ENCODE results near the gene ACYP2.

Gene ACYP2

DNA sequence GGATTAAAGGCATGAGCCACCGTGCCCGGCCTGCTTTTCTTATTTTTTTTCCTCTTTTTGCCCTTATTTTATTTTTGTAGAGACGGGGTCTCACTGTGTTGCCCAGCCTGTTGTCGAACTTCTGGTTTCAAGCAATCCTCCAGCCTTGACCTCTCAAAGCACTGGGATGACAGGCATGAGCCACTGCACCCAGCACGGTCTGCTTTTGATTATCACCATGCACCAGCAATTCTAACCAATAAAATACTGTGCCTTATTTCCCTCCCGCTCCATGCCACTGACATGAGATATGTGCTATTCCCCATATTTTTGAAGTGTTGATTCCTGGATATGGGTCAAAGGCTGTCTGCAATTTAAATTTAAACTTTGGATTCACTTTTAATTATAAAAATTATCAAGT is 42.9 kb downstream of the ACYP2 start:
- DNase-seq (ENCODE audit: low read depth in 2 of 2): no peak

GRCh38 chr2:54161660-54162424 is 46.4 kb downstream of the ACYP2 start:
- no peak for DNase-seq (ENCODE audit: low read depth in 2 of 2)

GRCh38 chr2:54164106-54164505 is 48.7 kb downstream of the ACYP2 start:
- DNase-seq (ENCODE audit: low read depth in 2 of 2): no peak

DNA sequence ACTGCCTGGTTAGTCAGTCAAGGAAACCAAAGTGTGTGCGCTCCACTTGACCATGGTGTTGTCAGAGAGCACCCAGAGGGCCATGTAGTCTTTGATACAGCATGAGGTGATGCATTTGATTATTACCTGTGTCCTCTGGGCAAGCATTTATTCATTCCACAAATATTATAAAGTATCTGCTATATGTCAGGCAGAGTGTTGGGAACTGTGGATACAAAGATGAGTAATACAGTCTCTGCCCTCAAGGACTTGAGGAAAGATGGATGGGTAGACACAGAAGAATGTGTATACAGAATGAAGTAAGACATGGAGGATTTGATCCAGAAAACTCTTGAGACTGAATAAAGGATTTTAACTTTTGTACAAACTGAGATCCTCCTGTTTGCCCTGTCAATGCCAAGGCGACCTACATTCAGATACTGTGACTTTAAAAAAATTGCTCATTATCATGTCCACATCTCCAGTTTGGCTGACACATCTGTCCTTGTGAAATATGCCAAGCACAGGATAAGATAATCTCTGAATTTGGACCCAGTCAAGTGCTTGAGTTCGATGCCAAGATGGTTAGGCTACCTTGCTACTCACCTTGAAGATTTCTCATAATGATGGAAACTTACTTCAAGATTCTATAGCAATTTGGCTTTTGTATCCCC is 50.8 kb downstream of the ACYP2 start:
- no peak for DNase-seq (ENCODE audit: low read depth in 2 of 2)

DNA sequence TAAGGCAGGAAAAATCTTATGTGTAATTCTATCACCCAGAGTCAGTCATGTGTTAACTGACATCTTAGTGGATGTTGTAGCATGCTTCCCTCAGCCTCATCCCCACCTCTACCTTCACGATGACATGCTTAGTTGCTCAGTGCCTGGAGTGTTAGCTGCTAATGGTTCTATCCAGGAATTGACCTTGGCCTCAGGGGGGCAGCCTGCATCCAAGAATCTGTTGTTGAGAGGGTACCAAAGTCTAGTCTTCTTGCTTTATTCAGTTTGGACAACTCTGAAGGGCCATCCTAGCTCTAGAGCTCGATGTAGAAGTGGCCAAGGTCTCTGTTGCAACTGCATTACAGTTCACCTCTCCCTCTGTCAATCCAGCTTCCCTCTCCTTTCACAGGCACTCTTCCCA is 61.2 kb downstream of the ACYP2 start:
- no peak for DNase-seq (ENCODE audit: low read depth in 2 of 2)

DNA sequence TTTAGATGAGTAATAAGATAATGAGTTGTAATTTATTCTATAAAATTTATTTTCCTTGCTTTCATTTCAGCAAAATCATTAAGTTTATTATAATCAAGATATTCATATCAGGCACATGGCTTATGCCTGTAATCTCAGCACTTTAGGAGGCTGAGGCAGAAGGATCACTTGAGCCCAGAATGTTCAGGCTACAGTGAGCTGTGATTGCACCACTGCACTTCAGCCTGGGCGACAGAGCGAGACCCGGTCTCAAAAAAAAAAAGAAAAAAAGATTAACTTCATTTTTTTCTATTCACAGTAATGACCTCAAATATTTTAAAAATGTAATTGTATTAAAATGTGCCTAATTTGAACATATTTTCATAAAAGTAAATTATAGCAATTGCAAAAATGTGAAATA is 67.9 kb downstream of the ACYP2 start:
- no peak for DNase-seq (ENCODE audit: low read depth in 2 of 2)

DNA sequence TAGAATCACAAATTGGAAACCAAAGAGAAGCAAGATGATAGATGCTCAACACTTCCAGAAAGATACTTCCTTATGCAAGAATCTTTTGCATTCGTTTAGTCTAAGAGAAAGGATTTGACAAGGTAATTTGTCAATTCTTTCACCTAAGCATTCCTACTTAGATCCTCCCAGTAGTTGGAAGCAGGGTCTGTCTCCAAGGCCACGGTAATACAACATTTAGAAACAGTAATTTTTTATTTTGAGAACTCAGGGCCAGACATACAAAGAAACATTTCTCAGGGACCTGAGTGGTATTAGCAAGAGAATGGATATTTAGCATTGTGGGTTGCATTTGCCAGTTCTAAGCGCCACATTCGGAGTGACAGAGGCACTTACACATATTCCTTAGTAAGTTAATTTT is 68.6 kb downstream of the ACYP2 start:
- DNase-seq (ENCODE audit: low read depth in 2 of 2): no peak

DNA sequence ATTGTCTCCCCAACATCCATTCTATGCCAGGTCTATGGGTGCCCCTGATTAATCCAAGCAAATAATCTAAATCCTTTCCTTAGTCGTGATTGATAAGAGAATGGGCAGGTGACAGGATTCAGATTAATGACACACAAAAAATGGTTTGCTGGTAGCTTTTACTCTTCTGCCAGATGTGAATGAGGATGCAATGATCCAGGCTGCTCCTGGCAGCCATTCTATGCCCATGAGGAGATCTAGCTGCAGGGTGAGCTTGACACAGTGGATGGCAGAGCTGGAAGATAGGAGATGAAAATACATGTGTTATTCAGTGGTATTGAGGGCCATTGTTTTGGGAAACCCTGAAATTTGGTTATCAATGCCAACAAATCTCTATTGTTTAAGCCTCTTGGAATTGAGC is 69.7 kb downstream of the ACYP2 start:
- no peak for DNase-seq (ENCODE audit: low read depth in 2 of 2)

DNA sequence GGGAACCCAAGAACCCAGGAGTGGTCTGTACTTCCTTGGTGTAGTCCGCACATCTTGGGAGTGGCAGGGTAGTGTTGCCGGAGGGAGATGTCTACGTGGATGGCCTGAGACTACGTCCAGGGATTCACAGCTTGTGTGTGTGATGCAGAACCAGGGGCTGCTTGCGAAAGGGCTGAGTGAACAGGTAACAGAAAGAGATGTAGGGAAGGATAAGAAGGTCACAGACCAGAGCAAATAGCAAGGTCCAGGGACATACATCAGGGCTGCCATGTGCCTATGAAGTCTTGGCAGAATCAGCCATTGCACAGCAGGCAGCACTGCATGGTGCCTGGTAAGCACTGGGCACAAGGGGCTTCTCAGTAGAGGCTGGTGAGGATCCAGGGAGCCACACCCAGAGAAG is 71.9 kb downstream of the ACYP2 start:
- no peak for DNase-seq (ENCODE audit: low read depth in 2 of 2)

DNA sequence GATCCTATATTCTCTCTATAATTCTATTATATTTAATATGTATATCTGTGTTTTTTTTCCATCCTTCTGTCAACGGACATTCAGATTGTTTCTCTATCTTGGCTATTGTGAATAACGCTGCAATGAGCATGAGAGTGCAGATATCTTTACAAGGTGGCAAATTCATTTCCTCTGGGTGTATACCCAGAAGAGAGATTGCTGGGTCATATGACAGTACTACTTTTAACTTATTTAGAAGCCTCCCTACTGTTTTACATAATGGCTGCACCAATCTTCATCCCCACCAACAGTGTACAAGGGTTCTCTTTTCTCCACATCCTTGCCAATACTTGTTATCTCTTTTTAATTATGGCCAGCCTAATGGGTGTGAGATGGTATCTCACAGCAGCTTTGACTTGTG is 74.1 kb downstream of the ACYP2 start:
- DNase-seq (ENCODE audit: low read depth in 2 of 2): no peak

GRCh38 chr2:54191361-54192135 is 76.1 kb downstream of the ACYP2 start:
- DNase-seq (ENCODE audit: low read depth in 2 of 2): no peak

DNA sequence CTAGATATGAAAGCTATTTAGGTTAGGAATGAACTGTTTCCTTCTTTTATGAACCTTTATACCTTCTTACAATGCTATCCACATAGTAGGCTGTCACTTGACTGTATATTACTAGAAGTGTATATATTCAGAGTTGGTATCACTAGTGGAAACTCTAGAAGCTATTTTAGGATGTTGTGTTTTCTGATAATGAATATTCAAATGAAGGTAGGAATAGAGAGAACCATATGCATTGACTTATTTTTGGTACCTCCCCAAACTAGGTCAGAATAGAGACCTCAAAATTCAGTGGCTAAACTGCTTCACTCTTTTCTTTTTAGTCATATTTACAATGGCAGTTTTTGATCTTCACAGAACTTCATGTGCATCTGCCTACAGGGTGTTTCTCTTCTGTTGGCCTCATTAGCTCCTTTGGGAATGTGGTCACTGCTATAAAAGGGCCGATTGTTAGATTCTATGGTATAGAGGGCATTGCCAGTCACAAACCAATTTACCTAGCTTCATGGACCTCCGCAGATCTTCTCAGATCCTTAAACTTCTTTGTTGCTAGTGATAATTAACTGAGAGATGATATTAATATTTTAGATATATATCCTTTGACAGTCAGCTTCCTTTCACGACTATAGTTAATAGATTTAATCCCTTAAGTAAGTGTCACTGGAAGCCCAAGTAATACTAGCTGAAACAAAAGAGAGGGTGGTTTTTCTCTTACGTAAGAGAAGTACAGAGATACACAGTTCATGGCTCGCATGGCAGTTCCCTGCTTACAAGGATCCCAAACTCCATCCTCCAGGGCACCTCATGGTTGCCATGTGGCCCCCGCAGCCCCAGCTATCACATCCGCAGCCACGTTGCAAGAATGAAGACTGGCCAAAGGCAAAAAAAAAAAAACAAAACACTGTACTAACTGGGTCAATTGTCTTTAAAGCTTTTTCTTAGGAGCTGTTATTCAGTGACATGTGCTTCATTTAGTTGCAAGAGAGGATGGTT is 79.6 kb downstream of the ACYP2 start:
- DNase-seq (ENCODE audit: low read depth in 2 of 2): no peak

GRCh38 chr2:54196646-54197045 is 81.2 kb downstream of the ACYP2 start:
- no peak for DNase-seq (ENCODE audit: low read depth in 2 of 2)

GRCh38 chr2:54204476-54204875 is 89.1 kb downstream of the ACYP2 start:
- DNase-seq (ENCODE audit: low read depth in 2 of 2): no peak

- DNase-seq (ENCODE audit: low read depth in 2 of 2): no peak
These were observed 91.2 kb downstream of the ACYP2 start for GRCh38 chr2:54206596-54206995.

- no peak for DNase-seq (ENCODE audit: low read depth in 2 of 2)
These were observed 92.3 kb downstream of the ACYP2 start for GRCh38 chr2:54207666-54208195.

- no peak for DNase-seq (ENCODE audit: low read depth in 2 of 2)
These were observed 93.2 kb downstream of the ACYP2 start for GRCh38 chr2:54208364-54209240.

DNA sequence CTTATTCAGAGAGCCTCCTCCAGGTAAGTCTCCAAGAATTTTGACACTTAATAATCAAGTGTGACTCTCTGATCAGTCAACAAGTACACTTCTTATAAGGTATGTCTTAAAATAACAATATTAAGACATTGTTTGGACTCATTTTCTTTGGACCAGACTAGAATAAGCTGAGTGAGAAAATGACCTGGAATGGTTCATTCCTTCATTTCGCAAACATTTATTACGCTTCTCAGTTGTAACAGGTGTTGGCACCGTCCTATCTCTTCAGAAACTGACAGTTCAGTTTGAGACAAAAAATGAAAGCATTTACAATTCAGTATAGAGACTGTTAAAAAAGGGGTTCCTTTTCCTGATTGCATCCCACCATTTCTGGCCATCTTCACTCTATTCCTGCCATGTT is 94.0 kb downstream of the ACYP2 start:
- no peak for DNase-seq (ENCODE audit: low read depth in 2 of 2)

GRCh38 chr2:54212456-54212855 is 97.0 kb downstream of the ACYP2 start:
- no peak for DNase-seq (ENCODE audit: low read depth in 2 of 2)

- no peak for DNase-seq (ENCODE audit: low read depth in 2 of 2)
These were observed 97.7 kb downstream of the ACYP2 start for GRCh38 chr2:54213082-54213481.
